ENCODE data around the gene CLASP1. TPM values are rescaled to one million over a fixed set of nuclear protein-coding genes. Genes with fewer than 3 reads are reported as not detected.
"Not testable (repeated sequence)": the region's sequence is repeated elsewhere in the genome, so short reads cannot be mapped to it uniquely, and the experiment has no call there.

CLASP1 gene
- total RNA-seq, 1 donor from 2014 or later, result 58.3 TPM

- ATAC-seq (ENCODE audit: poor library complexity), result no peak
- intact Hi-C loops (cut with DNase I), result no loop called here
- no peak for DNase-seq
These were observed 176.7 kb downstream of the CLASP1 start for GRCh38 chr2:121472470-121472993.

GRCh38 chr2:121471532-121472469 lies 177.5 kb downstream of the CLASP1 start:
- ATAC-seq (ENCODE audit: poor library complexity) (peak; percentile 53), DNase-seq (no peak)
- intact Hi-C loops (cut with DNase I), result no loop called here

GRCh38 chr2:121470917-121471316 lies 178.3 kb downstream of the CLASP1 start:
- intact Hi-C loops (cut with DNase I), result no loop called here
- ATAC-seq (ENCODE audit: poor library complexity) (no peak), DNase-seq (no peak)

GRCh38 chr2:121469356-121469755 lies 179.9 kb downstream of the CLASP1 start:
- no peak for ATAC-seq (ENCODE audit: poor library complexity)
- intact Hi-C loops (cut with DNase I), result no loop called here

GRCh38 chr2:121468936-121469335 lies 180.3 kb downstream of the CLASP1 start:
- ATAC-seq (ENCODE audit: poor library complexity) (no peak), DNase-seq (no peak)
- intact Hi-C loops (cut with DNase I), result no loop called here

More at GRCh38 chr2:121469356-121469755, 179.9 kb downstream of the CLASP1 start:
- no peak for DNase-seq

- intact Hi-C loops (cut with DNase I), result no loop called here
- ATAC-seq (ENCODE audit: poor library complexity), result no peak
- no peak for DNase-seq
These were observed 190.0 kb downstream of the CLASP1 start for GRCh38 chr2:121459291-121459690.

GRCh38 chr2:121456325-121456724 lies 192.9 kb downstream of the CLASP1 start:
- ATAC-seq (ENCODE audit: poor library complexity) (no peak), DNase-seq (no peak)
- intact Hi-C loops (cut with DNase I), result no loop called here

GRCh38 chr2:121455446-121455845 lies 193.8 kb downstream of the CLASP1 start:
- intact Hi-C loops (cut with DNase I), result no loop called here
- no peak for DNase-seq
- no peak for ATAC-seq (ENCODE audit: poor library complexity)

GRCh38 chr2:121454549-121455090 lies 194.6 kb downstream of the CLASP1 start:
- ATAC-seq (ENCODE audit: poor library complexity) (no peak), DNase-seq (no peak)
- intact Hi-C loops (cut with DNase I), result no loop called here

- no peak for DNase-seq
- no peak for ATAC-seq (ENCODE audit: poor library complexity)
- intact Hi-C loops (cut with DNase I), result no loop called here
These were observed 197.9 kb downstream of the CLASP1 start for GRCh38 chr2:121451398-121451797.

GRCh38 chr2:121450301-121450700 lies 199.0 kb downstream of the CLASP1 start:
- no peak for ATAC-seq (ENCODE audit: poor library complexity)
- intact Hi-C loops (cut with DNase I), result no loop called here
- DNase-seq, result no peak

GRCh38 chr2:121446647-121447241 lies 202.5 kb downstream of the CLASP1 start:
- intact Hi-C loops (cut with DNase I), result no loop called here
- DNase-seq (no peak), ATAC-seq (ENCODE audit: poor library complexity) (no peak)

GRCh38 chr2:121442889-121443288 lies 206.4 kb downstream of the CLASP1 start:
- intact Hi-C loops (cut with DNase I), result no loop called here

GRCh38 chr2:121438290-121438689 lies 211.0 kb downstream of the CLASP1 start:
- intact Hi-C loops (cut with DNase I); ATAC-seq (ENCODE audit: poor library complexity); DNase-seq: not testable (repeated sequence)

More at GRCh38 chr2:121442889-121443288, 206.4 kb downstream of the CLASP1 start:
- DNase-seq (no peak), ATAC-seq (ENCODE audit: poor library complexity) (no peak)

GRCh38 chr2:121436918-121437317 lies 212.3 kb downstream of the CLASP1 start:
- intact Hi-C loops (cut with DNase I), result no loop called here
- no peak for DNase-seq
- no peak for ATAC-seq (ENCODE audit: poor library complexity)

GRCh38 chr2:121435790-121436189 lies 213.5 kb downstream of the CLASP1 start:
- ATAC-seq (ENCODE audit: poor library complexity) (no peak), DNase-seq (no peak)

GRCh38 chr2:121431214-121431613 lies 218.0 kb downstream of the CLASP1 start:
- ATAC-seq (ENCODE audit: poor library complexity), result no peak
- no peak for DNase-seq
- intact Hi-C loops (cut with DNase I), result no loop called here

More at GRCh38 chr2:121435790-121436189, 213.5 kb downstream of the CLASP1 start:
- intact Hi-C loops (cut with DNase I), result no loop called here

- DNase-seq (no peak), ATAC-seq (ENCODE audit: poor library complexity) (peak; percentile 67)
- intact Hi-C loops (cut with DNase I), result no loop called here
These were observed 219.2 kb downstream of the CLASP1 start for GRCh38 chr2:121429927-121430520.

Data from Right ventricle myocardium superior (tissue), 1 donor.